ENCODE results near the gene LARGE1.

GRCh38 chr22:33874206-33874605 lies 46.1 kb downstream of the LARGE1 start:
- TF ChIP-seq CTCF (IDR thresholded peaks at IDR 0.05) = no peak
- no peak for TF ChIP-seq POLR2A (IDR thresholded peaks at IDR 0.05)
